Measurements from ENCODE around the gene DEFB113. TPM values are rescaled to one million over a fixed set of nuclear protein-coding genes. Genes with fewer than 3 reads are reported as not detected.

Gene DEFB113
- total and polyA plus RNA-seq, 2 of the 4 experiments (the other 2 are of a cell fraction) = not detected

GRCh38 chr6:49923826-49924225, 45.6 kb downstream of the DEFB113 start:
- Histone ChIP-seq H2BK15ac (ENCODE audit: low read depth, low read length) (no peak overlapping the region), H3K9me3 (ENCODE audit: control insufficient read depth, insufficient read depth, low read length) (no peaks in the 10 kb centered on the region), H3K4ac (ENCODE audit: low read depth, low read length) (no peak overlapping the region), H3K27me3 (ENCODE audit: control insufficient read depth, insufficient read depth, low read length) (no peaks in the 10 kb centered on the region), H2BK5ac (ENCODE audit: low read depth, low read length, poor library complexity, severe bottlenecking) (no peak overlapping the region), H3K4me2 (ENCODE audit: low read depth, low read length) (no peak overlapping the region), H3K18ac (ENCODE audit: low read depth, low read length) (no peak overlapping the region), H3K4me1 (ENCODE audit: control insufficient read depth, insufficient read depth, low read length) (no peaks in the 10 kb centered on the region), H2BK20ac (ENCODE audit: low read depth, low read length) (no peak overlapping the region), H4K5ac (ENCODE audit: low read depth, low read length) (no peak overlapping the region), H3K14ac (replicated peaks; ENCODE audit: low read depth, low read length) (no peak overlapping the region), H4K20me1 (ENCODE audit: insufficient read depth, low read length) (no peaks in the 10 kb centered on the region), H2BK120ac (ENCODE audit: low read depth, low read length) (no peak overlapping the region), H3K9ac (ENCODE audit: low read depth, low read length) (no peak overlapping the region), H3K23ac (ENCODE audit: low read depth, low read length) (no peak overlapping the region), H3K56ac (ENCODE audit: extremely low read depth, insufficient read depth, low read length) (no peak overlapping the region), H3K27ac (ENCODE audit: insufficient read depth, low read length) (no peak overlapping the region), H3K4me3 (ENCODE audit: insufficient read depth, low read depth, low read length) (no peak overlapping the region), H3K36me3 (ENCODE audit: control insufficient read depth, insufficient read depth, low read length) (no peaks in the 10 kb centered on the region), H3K9me1 (ENCODE audit: insufficient read depth, low read length) (no peaks in the 10 kb centered on the region), H2AK9ac (replicated peaks; ENCODE audit: low read depth, low read length, poor library complexity) (no peak overlapping the region), H3K79me1 (ENCODE audit: low read depth in 1 of 2, low read length in 2 of 2) (no peaks in the 10 kb centered on the region), H4K8ac (ENCODE audit: low read depth in 2 of 2, low read length in 2 of 2) (no peak overlapping the region), H4K91ac (ENCODE audit: insufficient read depth, low read depth, low read length) (no peak overlapping the region), H2AFZ (replicated peaks; ENCODE audit: low read length, poor library complexity) (no peak overlapping the region), H2AK5ac (ENCODE audit: low read depth, low read length) (no peak overlapping the region)
- ChIA-PET POLR2A (ENCODE audit: unreplicated experiment) (no interaction called here), CTCF (no interaction called here)
- BruUV-seq (replicated peaks) = no TSS peak
- WGBS, 2 experiments (ENCODE audit: extremely low coverage in 2 of 2, insufficient read length in 1 of 2) = no CpG with 5 or more reads among the region's 3 CpGs
- TF ChIP-seq CHD1 (IDR thresholded peaks at IDR 0.05; ENCODE audit: low read depth, low read length) = no peak
- no peak for TF ChIP-seq ELK1 (IDR thresholded peaks at IDR 0.05; ENCODE audit: borderline replicate concordance, low read depth, low read length)
- no peak for TF ChIP-seq USF2 (IDR thresholded peaks at IDR 0.05; ENCODE audit: low read depth, low read length)
- TF ChIP-seq POLR2A (IDR thresholded peaks at IDR 0.05; ENCODE audit: low read depth, low read length) = no peak
- no peak for TF ChIP-seq MXI1 (IDR thresholded peaks at IDR 0.05; ENCODE audit: borderline replicate concordance, low read depth, low read length)
- TF ChIP-seq CTCF (conservative IDR thresholded peaks at IDR 0.05; ENCODE audit: low read depth, low read length) = no peak
- no peak for TF ChIP-seq RFX5 (IDR thresholded peaks at IDR 0.05; ENCODE audit: low read depth, low read length)
- TF ChIP-seq SMC3 (IDR thresholded peaks at IDR 0.05; ENCODE audit: low read depth, low read length) = no peak
- no peak for TF ChIP-seq MAFK (IDR thresholded peaks at IDR 0.05; ENCODE audit: low read depth, low read length)
- TF ChIP-seq RAD21 (IDR thresholded peaks at IDR 0.05; ENCODE audit: low read length) = no peak
- TF ChIP-seq MAZ (IDR thresholded peaks at IDR 0.05; ENCODE audit: borderline replicate concordance, low read depth, low read length) = no peak
- TF ChIP-seq NFE2L2 (IDR thresholded peaks at IDR 0.05; ENCODE audit: low read depth, low read length) = no peak
- intact Hi-C loops (cut with micrococcal nuclease) (no loop called here), dilution Hi-C loops (cut with HindIII; ENCODE audit: low sequenced_read_pairs, unreplicated experiment) (no loop called here), in situ Hi-C loops (cut with MboI; ENCODE audit: low sequenced_read_pairs) (no loop called here)
- ATAC-seq (ENCODE audit: low read depth) = no peak
- DNase-seq = no peak
